Measurements from ENCODE around the gene DCTPP1. TPM values are rescaled to one million over a fixed set of nuclear protein-coding genes. Genes with fewer than 3 reads are reported as not detected.

The DCTPP1 gene
- total RNA-seq, 2 experiments from 2014 or later, result 87.5 to 96.6 TPM

DNA sequence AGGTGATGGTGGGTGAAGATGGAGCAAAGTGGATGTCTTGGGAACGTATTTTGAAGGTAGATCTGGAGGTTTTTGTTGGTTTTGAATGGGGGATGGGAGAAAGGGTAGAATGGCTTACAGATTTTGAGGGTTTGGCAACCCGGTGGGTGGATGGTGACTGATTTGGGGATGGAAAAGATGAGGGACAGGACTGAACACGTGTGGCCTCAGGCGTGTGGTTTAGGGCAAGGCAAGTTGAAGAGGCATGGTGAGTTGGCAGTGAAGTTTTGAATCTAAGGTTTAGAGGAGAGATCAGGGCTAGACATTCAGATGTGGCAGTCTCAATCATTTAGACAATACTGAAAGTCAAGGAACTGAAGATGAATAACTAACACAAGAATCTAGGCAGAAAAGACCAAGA, 5.0 kb upstream of the DCTPP1 start:
- CTCF ChIA-PET, result interaction anchor here (1.0 kb wide), 1 partner anchor 38 kb away, joined by 6 read pairs; the partner anchor contains the start of gene ITGAL
- Mint-ChIP-seq H3K36me3 (no peaks in the 10 kb centered on the region), H3K4me3 (peak overlapping the region; percentile 7), H3K4me1 (ENCODE audit: low read depth) (peaks cover 24% of the 10 kb centered on the region), H3K27me3 (no peaks in the 10 kb centered on the region), H3K27ac (peak overlapping the region; percentile 80), H3K9me3 (no peaks in the 10 kb centered on the region)
- DNase-seq, result peak; percentile 93
- POLR2A ChIA-PET, result interaction anchor here (0.7 to 1.4 kb wide), 3 partner anchors 10 to 22 kb away, joined by 3 to 6 read pairs (median 5); partner anchors contain the start of gene SEPHS2
- intact Hi-C loops (cut with micrococcal nuclease), result loop anchor here (1.0 to 5.0 kb wide), 7 partner anchors 10 to 262 kb away; partner anchors contain the start of genes SEPHS2, SRCAP, ZNF689 and ZNF764

DNA sequence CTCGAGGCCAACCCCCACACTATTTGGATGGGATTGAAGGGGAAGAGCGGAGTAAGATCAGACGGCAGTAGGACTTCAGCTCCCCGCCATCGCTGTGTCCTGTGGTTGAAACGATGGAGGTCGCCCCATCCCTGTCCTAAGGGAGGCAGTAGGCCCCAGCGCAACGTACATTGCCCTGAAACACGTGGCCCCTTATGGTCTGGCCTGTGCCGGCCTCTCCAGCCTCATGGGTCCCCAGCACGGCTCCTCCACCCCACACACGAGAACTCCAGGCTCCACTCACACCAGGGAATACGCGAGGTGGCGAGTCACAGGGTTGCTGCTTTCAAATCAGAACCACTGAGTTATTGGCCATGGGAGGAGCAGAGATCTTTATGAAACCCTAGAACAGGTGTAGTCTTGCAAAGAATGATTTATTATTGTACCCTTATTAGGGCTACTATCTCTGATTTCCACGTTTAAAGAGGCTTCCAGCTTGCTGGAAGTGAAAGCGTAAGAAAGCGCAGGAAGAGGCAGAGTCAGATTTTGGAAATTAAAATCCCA, 669 bp upstream of the DCTPP1 start:
- peaks cover 19% of the 10 kb centered on the region for H3K36me3 Mint-ChIP-seq
- peak; percentile 61 for DNase-seq
- H3K4me1 Mint-ChIP-seq (ENCODE audit: low read depth), result peaks cover 38% of the 10 kb centered on the region
- intact Hi-C loops (cut with micrococcal nuclease), result loop anchor here (5.0 kb wide), 5 partner anchors 107 to 267 kb away; partner anchors contain the start of genes SRCAP, ZNF689 and ZNF764
- H3K27ac Mint-ChIP-seq, result no peak overlapping the region
- CTCF ChIA-PET, result interaction anchor here (0.9 to 3.9 kb wide), 44 partner anchors 9 to 375 kb away, joined by 3 to 52 read pairs (median 8); partner anchors contain the start of genes CD2BP2, FBRS, ITGAL and PRR14
- H3K27me3 Mint-ChIP-seq, result no peaks in the 10 kb centered on the region
- POLR2A ChIA-PET, result interaction anchor here (0.7 to 2.5 kb wide), 22 partner anchors 10 to 247 kb away, joined by 3 to 26 read pairs (median 4); partner anchors contain the start of genes CORO1A, FBRS, ITGAL and SEPTIN1
- H3K4me3 Mint-ChIP-seq, result no peak overlapping the region
- H3K9me3 Mint-ChIP-seq, result no peaks in the 10 kb centered on the region

DNA sequence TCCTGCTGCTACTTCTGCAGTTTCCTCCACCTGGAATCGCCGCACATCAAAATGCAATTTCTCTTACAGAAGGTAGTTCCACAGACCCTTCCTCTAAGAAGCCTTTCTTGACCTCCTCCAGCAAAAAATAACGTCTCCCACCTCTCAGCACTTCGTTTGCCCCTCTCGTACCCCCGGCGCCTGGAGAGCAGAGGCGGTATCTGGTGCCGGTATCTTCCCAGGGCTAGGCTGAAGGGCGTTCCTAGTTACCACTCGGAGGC, 482 bp downstream of the DCTPP1 start:
- no peaks in the 10 kb centered on the region for H3K9me3 Mint-ChIP-seq
- intact Hi-C loops (cut with micrococcal nuclease), result no loop called here
- H3K27me3 Mint-ChIP-seq, result no peaks in the 10 kb centered on the region
- H3K36me3 Mint-ChIP-seq, result peaks cover 24% of the 10 kb centered on the region
- CTCF ChIA-PET, result interaction anchor here (0.5 to 3.9 kb wide), 62 partner anchors 10 to 605 kb away, joined by 3 to 52 read pairs (median 7); partner anchors contain the start of genes CD2BP2, FBRS, ITGAL and PRR14
- H3K4me1 Mint-ChIP-seq (ENCODE audit: low read depth), result peaks cover 32% of the 10 kb centered on the region
- no peak for DNase-seq
- H3K27ac Mint-ChIP-seq, result no peak overlapping the region
- H3K4me3 Mint-ChIP-seq, result no peak overlapping the region
- POLR2A ChIA-PET, result interaction anchor here (0.8 to 2.5 kb wide), 22 partner anchors 9 to 246 kb away, joined by 3 to 26 read pairs (median 4); partner anchors contain the start of genes CORO1A, FBRS, ITGAL and ZNF689

DNA sequence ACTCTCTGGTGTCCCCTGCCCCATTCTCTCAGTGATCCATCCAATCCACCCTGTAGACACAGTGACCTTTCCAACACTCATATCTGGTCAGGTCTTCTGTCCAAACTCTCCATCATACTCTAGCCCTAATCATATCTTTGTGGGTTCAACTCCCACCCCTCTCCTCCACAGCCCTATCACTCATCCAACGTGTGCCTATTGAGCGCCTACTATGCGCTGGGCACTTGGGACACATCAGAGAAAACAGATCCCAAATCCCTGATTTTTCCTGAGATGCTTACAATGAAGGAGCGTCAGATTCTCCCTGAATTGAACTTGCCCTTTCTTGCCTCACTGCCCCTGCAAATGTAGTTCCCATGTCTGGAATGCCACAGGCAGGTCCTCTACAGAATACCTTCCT, 1.8 kb downstream of the DCTPP1 start:
- no peak for DNase-seq
- peaks cover 32% of the 10 kb centered on the region for H3K36me3 Mint-ChIP-seq
- H3K27me3 Mint-ChIP-seq, result no peaks in the 10 kb centered on the region
- H3K27ac Mint-ChIP-seq, result peak overlapping the region; percentile 44
- intact Hi-C loops (cut with micrococcal nuclease), result no loop called here
- peak overlapping the region; percentile 20 for H3K4me3 Mint-ChIP-seq
- POLR2A ChIA-PET, result no interaction called here
- peaks cover 24% of the 10 kb centered on the region for H3K4me1 Mint-ChIP-seq (ENCODE audit: low read depth)
- CTCF ChIA-PET, result interaction anchor here (1.0 to 3.2 kb wide), 2 partner anchors 45 to 201 kb away, joined by 3 to 36 read pairs; partner anchors contain the start of gene ITGAL
- H3K9me3 Mint-ChIP-seq, result no peaks in the 10 kb centered on the region

DNA sequence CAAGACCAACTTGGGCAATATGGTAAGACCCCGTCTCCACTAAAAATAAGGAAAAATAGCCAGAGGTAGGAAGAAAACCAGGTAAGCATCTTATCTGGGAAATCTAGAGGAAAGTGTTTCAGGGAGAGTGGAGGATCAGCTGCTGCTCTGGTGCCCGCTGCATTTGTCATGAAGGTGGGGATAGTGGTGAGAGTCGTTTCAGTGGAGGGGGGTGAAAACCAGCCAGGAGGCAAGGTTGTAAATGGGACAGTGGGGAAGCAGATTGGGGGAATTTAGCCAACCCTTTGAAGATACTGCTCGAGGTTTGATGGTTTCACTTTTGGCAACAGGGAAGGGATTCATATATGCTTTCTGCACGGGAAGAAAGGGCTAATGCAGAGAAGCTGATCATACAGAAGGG, 8.8 kb downstream of the DCTPP1 start:
- no peaks in the 10 kb centered on the region for H3K9me3 Mint-ChIP-seq
- peaks cover 42% of the 10 kb centered on the region for H3K36me3 Mint-ChIP-seq
- H3K27me3 Mint-ChIP-seq, result no peaks in the 10 kb centered on the region
- ChIA-PET POLR2A (interaction anchor here (1.3 kb wide), 1 partner anchor 9 kb away, joined by 6 read pairs; the partner anchor contains the start of gene DCTPP1), CTCF (interaction anchor here (1.2 to 6.0 kb wide), 2 partner anchors 9 to 11 kb away, joined by 4 to 46 read pairs; partner anchors contain the start of gene DCTPP1)
- H3K4me1 Mint-ChIP-seq (ENCODE audit: low read depth), result peaks cover 23% of the 10 kb centered on the region
- intact Hi-C loops (cut with micrococcal nuclease), result no loop called here
- H3K27ac Mint-ChIP-seq, result no peak overlapping the region
- no peak overlapping the region for H3K4me3 Mint-ChIP-seq
- DNase-seq, result no peak

DNA sequence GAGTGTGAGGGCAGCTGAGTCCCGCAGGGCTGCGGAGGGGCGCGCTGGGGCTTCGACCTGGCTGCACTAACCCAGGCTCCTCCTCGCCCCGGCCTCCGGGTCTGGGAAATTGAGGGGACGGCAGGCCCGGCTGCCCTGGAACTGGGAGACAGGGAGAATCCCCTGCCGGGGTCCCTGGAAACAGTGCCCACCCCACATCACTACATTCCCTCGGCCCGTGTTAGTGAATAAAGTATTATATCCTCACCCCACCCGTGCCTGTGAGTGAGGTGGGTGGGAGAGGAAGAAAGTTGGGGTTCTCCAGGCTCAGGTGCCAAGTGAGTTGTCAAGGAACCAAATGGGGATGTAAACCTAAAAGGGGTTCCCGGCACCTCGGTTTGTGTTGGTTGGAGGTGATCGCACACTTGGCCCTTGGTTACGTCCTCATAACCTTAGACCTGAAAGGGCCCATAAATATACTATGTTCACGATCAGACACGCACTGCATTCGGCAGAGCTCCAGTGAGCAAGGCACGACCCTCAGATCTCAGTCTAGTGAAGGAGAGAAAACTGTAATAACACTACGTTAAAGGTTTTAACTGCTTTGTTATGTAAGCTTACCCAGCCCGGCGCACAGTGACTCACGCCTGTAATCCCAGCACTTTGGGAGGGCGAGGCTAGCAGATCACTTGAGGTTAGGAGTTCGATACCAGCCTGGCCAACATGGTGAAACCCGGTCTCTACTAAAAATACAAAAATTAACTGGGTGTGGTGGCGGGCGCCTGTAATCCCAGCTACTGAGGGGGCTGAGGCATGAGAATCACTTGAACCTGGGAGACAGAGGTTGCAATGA, 11.3 kb downstream of the DCTPP1 start:
- H3K36me3 Mint-ChIP-seq, result peaks cover 33% of the 10 kb centered on the region
- DNase-seq, result no peak
- ChIA-PET POLR2A (interaction anchor here (0.7 to 1.9 kb wide), 20 partner anchors 9 to 353 kb away, joined by 3 to 22 read pairs (median 4); partner anchors contain the start of genes ALDOA, CD2BP2, DCTPP1 and SEPHS2), CTCF (interaction anchor here (0.5 to 6.0 kb wide), 21 partner anchors 10 to 362 kb away, joined by 3 to 48 read pairs (median 4); partner anchors contain the start of genes DCTPP1, TBX6, ZNF48 and ZNF688)
- no peaks in the 10 kb centered on the region for H3K9me3 Mint-ChIP-seq
- intact Hi-C loops (cut with micrococcal nuclease), result no loop called here
- H3K4me1 Mint-ChIP-seq (ENCODE audit: low read depth), result peaks cover 28% of the 10 kb centered on the region
- H3K27ac Mint-ChIP-seq, result no peak overlapping the region
- H3K4me3 Mint-ChIP-seq, result peak overlapping the region; percentile 58
- no peaks in the 10 kb centered on the region for H3K27me3 Mint-ChIP-seq

DNA sequence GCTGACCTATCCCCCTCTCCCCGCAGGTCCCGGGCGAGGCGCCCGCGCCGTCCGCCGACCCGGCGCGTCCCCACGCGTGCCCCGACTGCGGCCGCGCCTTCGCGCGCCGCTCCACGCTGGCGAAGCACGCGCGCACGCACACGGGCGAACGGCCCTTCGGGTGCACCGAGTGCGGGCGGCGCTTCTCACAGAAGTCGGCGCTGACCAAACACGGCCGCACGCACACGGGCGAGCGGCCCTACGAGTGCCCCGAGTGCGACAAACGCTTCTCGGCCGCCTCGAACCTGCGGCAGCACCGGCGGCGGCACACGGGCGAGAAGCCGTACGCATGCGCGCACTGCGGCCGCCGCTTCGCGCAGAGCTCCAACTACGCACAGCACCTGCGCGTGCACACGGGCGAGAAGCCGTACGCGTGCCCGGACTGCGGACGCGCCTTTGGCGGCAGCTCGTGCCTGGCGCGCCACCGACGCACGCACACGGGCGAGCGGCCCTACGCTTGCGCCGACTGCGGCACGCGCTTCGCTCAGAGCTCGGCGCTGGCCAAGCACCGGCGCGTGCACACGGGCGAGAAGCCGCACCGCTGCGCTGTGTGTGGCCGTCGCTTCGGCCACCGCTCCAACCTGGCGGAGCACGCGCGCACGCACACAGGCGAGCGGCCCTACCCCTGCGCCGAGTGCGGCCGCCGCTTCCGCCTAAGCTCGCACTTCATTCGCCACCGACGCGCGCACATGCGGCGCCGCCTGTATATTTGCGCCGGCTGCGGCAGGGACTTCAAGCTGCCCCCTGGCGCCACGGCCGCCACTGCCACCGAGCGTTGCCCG, 12.1 kb downstream of the DCTPP1 start:
- no peak overlapping the region for H3K27ac Mint-ChIP-seq
- ChIA-PET CTCF (interaction anchor here (0.5 to 6.0 kb wide), 23 partner anchors 9 to 361 kb away, joined by 3 to 48 read pairs (median 4); partner anchors contain the start of genes DCTPP1, ZNF48, ZNF688 and ZNF747), POLR2A (interaction anchor here (0.7 to 1.9 kb wide), 21 partner anchors 8 to 353 kb away, joined by 3 to 22 read pairs (median 4); partner anchors contain the start of genes ALDOA, CD2BP2, DCTPP1 and ITGAL)
- H3K36me3 Mint-ChIP-seq, result peaks cover 32% of the 10 kb centered on the region
- DNase-seq, result peak; percentile 92
- peak overlapping the region; percentile 58 for H3K4me3 Mint-ChIP-seq
- H3K4me1 Mint-ChIP-seq (ENCODE audit: low read depth), result peaks cover 28% of the 10 kb centered on the region
- H3K27me3 Mint-ChIP-seq, result no peaks in the 10 kb centered on the region
- intact Hi-C loops (cut with micrococcal nuclease), result no loop called here
- H3K9me3 Mint-ChIP-seq, result no peaks in the 10 kb centered on the region

DNA sequence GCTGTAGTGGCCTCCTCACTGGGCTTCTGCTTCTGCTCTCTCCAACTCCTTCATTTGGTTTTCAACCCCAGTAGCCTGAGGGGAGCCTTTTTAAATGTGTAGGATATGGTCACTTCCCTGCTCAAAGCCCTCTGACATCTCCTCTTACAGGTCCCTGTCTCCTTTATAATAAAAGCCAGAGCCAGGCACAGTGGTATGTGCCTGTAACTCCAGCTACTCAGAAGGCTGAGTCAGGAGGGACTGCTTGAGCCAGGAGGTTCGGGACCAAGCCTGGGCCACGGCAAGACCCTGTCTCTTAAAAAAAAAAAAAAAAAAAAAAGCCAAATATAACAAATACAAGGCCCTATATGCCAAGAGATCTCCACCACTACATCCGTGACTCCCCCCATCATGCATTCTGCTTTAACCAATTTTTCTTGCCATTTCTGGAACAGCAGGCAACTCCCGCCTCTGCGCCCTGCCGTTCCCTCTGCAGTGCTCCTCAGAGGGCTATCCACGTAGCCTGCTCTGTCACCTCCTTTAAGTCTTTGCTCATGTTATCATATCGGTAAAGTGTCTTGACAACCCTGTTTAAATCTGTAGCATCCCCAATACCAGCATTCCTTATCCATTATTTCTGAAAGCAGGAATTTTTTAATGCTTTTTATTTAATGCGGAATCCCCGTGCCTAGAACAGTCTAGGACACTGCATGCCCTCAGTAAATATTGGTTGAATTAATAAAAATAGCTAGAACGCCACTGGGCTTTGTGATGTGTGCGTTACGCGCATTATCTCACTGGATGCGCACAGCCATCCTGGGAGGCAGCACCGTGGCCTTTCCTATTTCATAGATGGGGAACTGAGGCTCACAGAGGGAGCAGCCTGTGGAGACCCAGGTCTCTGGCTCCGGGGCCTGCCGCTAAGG, 13.0 kb downstream of the DCTPP1 start:
- Mint-ChIP-seq H3K4me1 (ENCODE audit: low read depth) (peaks cover 32% of the 10 kb centered on the region), H3K36me3 (peaks cover 34% of the 10 kb centered on the region), H3K9me3 (no peaks in the 10 kb centered on the region), H3K27me3 (no peaks in the 10 kb centered on the region), H3K27ac (peak overlapping the region; percentile 1), H3K4me3 (peak overlapping the region; percentile 39)
- intact Hi-C loops (cut with micrococcal nuclease), result no loop called here
- POLR2A ChIA-PET, result interaction anchor here (0.7 to 1.9 kb wide), 18 partner anchors 7 to 218 kb away, joined by 3 to 22 read pairs (median 5); partner anchors contain the start of genes CD2BP2, DCTPP1, ITGAL and SEPHS2
- CTCF ChIA-PET, result interaction anchor here (0.6 to 6.0 kb wide), 17 partner anchors 9 to 327 kb away, joined by 3 to 48 read pairs (median 4); partner anchors contain the start of genes DCTPP1, ZNF48, ZNF688 and ZNF747
- no peak for DNase-seq

DNA sequence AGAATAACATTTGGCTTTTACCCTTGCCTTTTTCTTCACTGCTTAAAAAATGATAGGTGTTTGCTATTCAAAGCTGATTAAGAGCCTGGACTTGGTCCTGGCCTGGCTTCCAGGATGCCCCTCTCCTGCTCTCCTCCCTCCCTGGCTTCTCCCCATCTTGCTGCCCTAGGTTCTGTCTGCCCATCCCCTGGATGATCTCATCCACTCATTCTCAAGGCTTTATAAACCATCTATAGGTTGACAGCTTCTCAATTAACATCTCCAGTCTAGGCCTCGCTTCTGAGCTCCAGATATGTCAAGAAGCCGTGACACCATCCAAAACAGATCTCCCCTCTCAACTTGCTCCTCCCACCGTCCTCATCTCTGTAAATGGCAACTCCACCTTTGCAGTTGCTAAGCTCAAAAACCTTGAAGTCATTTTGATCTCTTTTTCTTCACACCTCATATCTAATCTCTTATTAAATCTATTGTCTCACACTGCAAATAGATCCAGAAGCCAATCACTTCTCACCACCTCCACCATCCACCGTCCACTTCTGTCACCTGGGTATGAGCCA, 13.7 kb downstream of the DCTPP1 start:
- intact Hi-C loops (cut with micrococcal nuclease), result no loop called here
- ChIA-PET CTCF (interaction anchor here (0.9 to 6.0 kb wide), 5 partner anchors 14 to 361 kb away, joined by 3 to 46 read pairs (median 4); partner anchors contain the start of genes DCTPP1 and ITGAL), POLR2A (interaction anchor here (0.9 kb wide), 1 partner anchor 9 kb away, joined by 3 read pairs; the partner anchor contains the start of gene ZNF771)
- no peak for DNase-seq
- peaks cover 30% of the 10 kb centered on the region for H3K4me1 Mint-ChIP-seq (ENCODE audit: low read depth)
- peaks cover 33% of the 10 kb centered on the region for H3K36me3 Mint-ChIP-seq
- H3K4me3 Mint-ChIP-seq, result no peak overlapping the region
- H3K27ac Mint-ChIP-seq, result no peak overlapping the region
- H3K27me3 Mint-ChIP-seq, result no peaks in the 10 kb centered on the region
- no peaks in the 10 kb centered on the region for H3K9me3 Mint-ChIP-seq

DNA sequence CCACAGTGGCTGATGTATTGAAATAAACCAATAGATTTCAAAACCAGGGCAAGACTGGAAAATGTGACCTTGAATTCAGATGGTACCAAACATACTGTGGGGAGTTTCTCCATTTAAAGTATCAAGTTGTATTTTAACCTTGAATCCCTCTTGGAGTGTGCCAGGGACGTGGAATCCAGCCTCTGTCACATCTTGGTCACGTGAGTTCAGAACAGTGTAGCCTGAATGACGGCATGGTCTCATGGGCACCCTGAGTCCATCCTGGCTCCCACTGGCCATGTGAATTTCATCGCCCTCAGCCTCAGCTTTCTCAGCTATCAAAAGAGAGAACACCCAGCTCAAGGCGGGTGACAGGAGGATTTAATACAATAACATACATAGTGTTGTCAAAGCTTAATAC, 15.7 kb downstream of the DCTPP1 start:
- ChIA-PET CTCF (interaction anchor here (0.6 kb wide), 2 partner anchors 44 to 79 kb away, joined by 3 read pairs; no protein-coding TSS in a partner anchor), POLR2A (interaction anchor here (0.7 to 1.2 kb wide), 2 partner anchors 12 to 31 kb away, joined by 3 read pairs; partner anchors contain the start of gene SEPTIN1)
- no peak for DNase-seq
- Mint-ChIP-seq H3K27me3 (no peaks in the 10 kb centered on the region), H3K27ac (no peak overlapping the region), H3K4me1 (ENCODE audit: low read depth) (peaks cover 40% of the 10 kb centered on the region), H3K36me3 (peaks cover 27% of the 10 kb centered on the region), H3K4me3 (no peak overlapping the region), H3K9me3 (no peaks in the 10 kb centered on the region)
- intact Hi-C loops (cut with micrococcal nuclease), result no loop called here

Data from activated CD4-positive, alpha-beta memory T cell treated with anti-CD3 and anti-CD28 coated beads for 36 hours (primary cell).